Activated CD8-positive, alpha-beta memory T cell treated with anti-CD3 and anti-CD28 coated beads, Interleukin-2, amount 50 U/mL, for 1 hour (primary cell): ENCODE data around the gene PFDN4.

ENCODE experiments used
- DNase-seq: peaks from one replicate; pipeline ENCODE4 v3.0.0-alpha.2; 2020; ENCODE audit errors: extremely low read depth

The PFDN4 gene

GRCh38 chr20:54200487-54201267, 7.2 kb upstream of the PFDN4 start:
- no peak for DNase-seq

GRCh38 chr20:54201268-54201846, 6.5 kb upstream of the PFDN4 start:
- DNase-seq: no peak

DNA sequence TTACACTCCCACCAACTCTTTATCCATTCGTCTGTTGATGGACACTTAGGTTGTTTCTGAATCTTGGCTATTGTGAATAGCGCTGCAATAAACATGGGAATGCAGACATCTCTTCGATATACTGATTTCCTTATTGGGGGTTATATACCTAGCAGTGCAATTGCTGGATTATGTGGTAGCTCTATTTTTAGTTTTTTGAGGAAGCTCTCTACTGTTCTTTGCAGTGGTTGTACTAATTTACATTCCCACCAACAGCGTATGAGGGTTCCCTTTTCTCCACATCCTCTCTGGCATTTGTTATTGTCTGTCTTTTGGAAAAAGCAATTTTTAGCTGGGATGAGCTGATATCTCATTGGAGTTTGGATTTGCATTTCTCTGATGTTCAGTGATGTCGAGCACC, 4.6 kb upstream of the PFDN4 start:
- no peak for DNase-seq

DNA sequence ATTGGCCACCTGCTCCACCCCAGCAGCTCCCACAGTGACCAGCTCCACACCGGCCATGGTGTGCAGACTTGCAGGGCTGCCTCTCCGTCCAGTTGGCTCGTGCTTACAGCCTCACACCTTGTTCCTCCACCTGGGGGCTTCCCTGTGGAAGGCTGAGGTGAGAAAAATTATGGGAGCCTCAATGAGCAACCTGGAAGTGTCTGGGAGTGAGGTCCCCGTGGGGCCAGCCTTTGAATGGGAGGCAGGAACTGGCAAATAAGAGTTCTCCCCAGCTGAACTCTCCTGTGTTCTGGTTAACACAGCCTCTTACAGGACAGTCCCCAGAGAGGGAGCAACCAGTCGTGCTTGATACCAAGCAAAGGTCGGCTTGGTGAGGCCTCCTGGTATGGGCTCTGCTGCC, 3.8 kb upstream of the PFDN4 start:
- DNase-seq: no peak

DNA sequence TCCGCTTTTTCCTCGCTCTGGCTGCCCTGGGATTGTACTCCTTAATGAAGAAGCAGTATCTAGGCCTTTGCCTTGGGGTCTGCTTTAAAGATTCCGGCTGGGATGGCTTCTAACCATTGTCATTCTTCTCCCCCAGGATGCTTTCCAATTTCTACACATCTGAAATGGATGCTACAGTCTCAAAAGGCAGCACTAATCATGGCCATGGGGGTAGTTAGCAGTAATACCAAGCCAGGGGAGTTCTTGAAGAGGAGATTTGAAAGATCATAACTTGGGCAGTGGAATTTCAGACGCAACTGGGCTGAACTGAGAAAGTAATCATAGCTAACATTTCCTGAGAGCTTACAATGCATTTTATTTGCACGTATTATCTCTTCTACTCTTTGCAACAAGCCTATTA, 3.4 kb upstream of the PFDN4 start:
- DNase-seq: no peak

DNA sequence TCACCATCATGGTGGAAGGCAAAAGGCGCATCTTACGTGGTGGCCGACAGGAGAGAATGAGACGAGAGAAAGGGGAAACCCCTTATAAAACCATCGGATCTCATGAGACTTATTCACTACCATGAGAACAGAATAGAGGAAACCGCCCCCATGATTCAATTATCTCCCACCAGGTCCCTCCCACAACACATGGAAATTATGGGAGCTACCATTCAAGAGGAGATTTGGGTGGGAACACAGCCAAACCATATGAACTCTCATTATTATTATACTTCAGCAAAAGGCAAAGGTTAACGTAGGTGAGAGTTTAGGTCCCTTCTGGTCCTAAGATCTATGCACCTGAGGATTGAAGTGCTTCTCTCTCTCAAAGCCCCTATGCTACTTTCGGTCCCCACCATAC, 2.4 kb upstream of the PFDN4 start:
- DNase-seq: no peak

- no peak for DNase-seq
Observed at GRCh38 chr20:54207053-54207742, 689 bp upstream of the PFDN4 start.

DNA sequence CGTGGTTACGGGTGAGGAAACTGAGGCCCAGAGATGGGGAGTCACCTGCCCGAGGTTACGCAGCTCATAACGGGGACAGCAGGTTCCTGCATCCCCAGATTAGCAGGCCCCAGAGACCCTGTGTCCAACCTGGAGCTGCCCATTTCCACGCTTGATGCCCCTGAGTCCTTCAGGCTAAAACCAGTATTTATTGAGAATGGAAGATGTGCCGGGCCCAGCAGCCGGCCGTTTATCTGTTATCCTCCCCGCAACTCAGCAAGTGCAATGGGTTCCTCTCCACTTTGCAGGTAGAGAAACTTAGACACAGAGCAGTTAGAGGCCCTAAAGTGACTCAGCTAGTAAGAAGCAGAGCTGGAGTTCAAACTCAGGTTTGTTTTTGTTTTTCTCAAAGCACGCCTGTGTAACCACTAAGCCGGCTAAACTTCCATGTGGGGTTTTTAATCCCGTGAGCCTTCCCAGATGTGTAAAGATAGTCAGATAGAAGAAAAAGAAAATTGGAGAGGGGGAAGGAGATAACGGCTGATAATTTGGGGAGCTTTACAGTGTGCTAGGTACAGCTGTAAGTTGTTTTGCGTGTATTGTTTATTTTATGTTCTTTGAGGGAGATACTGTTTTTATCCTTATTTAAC, 775 bp downstream of the PFDN4 start:
- DNase-seq: no peak

DNA sequence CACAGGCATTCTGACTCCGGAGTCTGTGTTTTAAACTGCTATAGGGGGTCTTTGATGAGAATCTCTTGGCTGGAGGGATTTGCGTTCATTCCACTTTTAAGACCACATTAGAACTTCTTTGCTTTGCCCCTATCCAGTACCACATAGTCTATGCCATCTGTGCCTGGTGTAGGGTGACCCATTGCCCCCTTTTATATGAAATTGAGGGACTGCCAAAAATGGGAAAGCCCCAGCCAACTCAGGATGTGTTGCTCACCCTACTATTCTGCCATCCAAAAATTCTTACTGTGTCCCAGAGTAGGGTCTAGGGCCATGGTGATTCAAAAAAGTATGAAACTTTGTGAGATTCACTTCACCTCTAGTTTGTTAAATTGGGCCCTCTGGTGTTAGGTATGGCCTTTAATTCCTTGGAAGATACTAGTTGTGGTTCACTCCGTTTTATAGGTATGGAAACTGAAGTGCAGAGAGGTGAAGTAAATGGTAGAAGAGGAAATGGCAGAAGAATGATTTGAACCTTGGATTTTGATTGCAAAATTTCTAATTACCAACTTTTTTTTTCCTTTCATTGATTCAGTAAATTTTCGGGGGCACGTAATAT, 1.4 kb downstream of the PFDN4 start:
- DNase-seq: no peak

DNA sequence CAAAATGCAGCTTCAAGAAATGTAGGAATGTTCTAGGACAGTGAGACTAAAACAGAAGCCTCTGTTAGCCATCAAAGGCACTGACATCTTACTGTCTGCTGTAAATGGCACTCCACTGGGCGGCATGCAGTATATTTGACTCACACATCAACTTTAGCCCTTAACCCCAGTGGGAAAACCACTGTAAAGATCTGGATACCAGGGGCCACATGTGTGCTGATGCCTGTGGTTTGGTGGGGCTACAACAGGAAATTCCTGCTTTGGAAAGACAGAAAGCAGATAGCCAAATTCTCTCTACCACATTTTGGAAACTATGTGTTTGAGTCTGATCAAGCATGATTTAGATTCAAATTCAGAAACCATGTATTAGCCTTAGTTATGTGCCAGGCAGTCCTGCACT, 4.3 kb downstream of the PFDN4 start:
- DNase-seq: no peak

- DNase-seq: no peak
Observed at GRCh38 chr20:54212871-54213270, 5.0 kb downstream of the PFDN4 start.

DNA sequence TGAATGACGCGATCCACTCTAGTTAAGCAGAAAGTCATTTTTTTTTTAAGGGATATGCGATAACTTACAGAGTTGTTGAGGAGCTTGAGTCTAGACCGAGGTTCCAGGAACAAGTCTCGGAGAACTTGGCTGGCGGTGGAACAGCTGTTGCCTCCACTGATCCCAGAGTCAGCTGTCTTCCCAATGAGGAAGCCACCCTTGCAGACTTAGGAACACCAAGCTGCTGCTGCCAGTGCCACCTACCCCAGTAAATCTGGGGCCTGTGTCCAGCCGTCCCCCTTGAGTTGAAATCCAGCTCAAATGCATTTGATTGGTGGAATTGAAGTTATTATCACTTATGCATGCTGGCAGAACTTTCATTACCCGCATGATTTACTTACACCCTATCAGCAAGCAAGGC, 6.7 kb downstream of the PFDN4 start:
- no peak for DNase-seq

GRCh38 chr20:54215157-54215789, 7.4 kb downstream of the PFDN4 start:
- no peak for DNase-seq

DNA sequence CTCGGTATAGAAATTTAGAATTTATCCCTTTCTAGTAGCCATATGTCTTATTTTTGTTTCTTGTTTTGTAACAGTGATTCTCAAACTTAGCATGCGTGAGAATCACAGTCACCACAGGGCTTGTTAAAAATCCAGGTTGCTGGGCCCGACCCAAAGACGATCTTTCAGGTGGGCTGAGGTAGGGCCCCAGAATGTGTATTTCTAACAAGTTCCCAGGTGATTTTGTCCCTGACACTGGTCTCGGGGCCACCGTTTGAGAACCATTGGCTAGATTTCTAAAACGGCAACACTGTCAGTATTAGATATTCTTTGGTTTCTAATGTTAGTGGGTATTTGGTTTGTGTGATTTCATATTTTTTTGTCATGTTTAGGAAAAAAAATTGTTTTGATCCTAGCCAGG, 9.9 kb downstream of the PFDN4 start:
- DNase-seq: no peak

- DNase-seq: no peak
Observed at GRCh38 chr20:54218470-54218869, 10.6 kb downstream of the PFDN4 start.

DNA sequence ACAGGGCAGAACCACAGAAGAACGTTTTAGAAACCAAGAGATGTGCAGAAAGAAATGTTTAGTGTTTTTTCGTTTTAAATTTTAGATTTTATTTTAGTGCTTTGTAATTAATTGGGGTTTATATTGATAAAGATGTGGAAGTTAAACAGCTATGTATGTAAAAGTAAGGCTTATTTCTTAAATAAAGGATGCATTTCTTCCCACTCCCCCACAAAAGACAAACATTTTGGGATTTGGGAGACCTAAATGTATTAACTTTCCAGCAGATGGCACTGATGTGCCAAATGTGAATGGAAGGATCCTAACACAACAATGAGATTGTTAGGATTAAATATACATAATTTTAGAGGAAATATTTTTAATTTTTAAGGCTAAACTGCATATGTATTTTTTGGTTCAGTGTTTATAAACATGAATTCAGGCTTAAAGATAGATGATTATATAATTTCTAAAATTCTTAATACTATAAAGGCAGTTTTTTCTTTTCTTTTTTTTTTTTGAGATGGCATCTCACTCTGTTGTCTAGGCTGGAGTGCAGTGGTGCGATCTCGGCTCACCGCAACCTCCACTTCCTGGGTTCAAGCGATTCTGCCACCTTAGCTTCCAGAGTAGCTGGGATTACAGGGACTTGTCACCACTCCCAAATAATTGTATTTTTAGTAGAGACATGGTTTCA, 12.0 kb downstream of the PFDN4 start:
- no peak for DNase-seq

DNA sequence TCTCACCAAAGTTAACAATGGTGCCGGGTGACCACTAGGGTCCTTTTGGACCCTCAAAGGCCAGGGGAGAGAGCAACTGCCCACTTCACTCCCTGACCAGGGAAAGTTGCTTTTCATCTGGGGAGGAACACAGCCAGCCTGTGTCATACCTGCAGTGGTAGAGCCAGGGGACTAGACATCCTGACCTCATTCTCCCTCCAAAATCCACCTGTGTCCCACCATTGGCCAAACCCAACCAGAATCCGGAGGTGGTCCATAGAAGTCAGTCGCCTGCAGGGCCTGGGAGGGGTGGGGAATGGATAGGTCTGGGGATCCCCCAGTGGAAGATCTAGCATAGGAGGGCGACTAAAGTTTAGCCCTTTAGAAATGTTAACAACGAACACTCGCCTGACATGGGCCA, 12.8 kb downstream of the PFDN4 start:
- DNase-seq: no peak

GRCh38 chr20:54221353-54221752, 13.5 kb downstream of the PFDN4 start:
- no peak for DNase-seq

DNA sequence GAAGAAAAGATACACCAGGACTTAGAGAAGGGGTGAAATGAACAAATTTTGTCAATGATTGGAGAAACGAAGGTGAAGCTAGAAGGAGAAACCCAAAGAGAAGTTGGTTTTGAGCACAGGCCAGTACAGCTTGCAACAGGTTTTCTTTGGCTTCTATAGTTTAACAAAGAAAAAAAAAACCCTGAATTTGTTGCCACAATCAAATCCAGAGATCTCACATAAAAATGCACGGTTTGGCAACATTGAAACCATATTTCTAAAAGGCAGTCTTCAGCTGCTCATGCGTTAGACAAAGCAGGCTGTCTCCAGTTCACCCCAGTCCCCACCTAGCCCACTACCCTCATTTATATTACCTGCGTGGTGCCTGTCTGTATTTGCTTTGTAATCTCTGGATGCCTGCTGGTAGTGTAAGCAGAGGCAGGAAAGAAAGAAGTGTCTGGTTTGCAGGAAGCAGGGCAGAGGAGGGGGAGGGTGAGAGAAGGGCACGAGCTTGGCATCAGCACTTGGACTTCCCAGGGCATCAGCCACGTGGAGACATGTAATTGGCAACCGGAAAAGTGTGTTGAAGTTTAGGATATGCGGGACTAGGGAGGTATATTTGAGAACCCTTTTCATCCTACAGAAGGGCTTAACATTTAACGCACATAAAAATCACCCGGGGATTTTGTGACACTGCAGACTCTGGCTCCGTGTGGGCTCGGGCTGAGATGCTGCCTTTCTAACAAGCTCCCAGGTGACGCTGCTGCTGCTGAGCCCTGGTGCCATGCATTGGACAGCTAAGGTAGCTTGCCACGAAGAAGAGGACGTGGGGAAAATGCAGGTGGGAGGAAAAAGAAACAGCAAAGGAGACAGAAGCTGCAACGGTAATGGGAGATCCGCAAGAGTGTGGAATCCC, 14.4 kb downstream of the PFDN4 start:
- DNase-seq: no peak

DNA sequence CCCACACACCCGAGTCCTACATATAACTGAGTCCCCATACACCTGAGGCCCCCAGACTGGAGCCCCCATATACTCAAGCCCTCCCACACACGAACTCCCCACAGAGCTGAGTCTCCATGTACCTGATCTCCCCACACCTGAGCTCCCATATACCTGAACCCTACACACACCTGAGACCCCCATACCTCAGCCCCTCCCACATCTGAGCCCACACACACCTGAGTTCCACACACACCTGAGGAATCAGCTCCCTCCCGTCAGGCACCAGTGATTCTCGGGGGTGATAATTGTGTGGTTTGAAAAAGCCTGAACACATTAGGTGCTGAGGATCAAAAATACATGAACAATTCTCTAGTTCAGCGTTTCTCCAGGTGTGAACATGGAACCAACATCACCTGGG, 15.4 kb downstream of the PFDN4 start:
- DNase-seq: no peak
